OCI-LY3 (cell line): ENCODE data around the gene C13orf46.

Experiments
- H2AFZ ChIP-seq: fragments of 200-600, 300-600 bp; shearing (Covaris generic); 2 replicates; pipeline ENCODE4 v1.6.0; 2014; ENCODE audit warnings: antibody characterized with exemption, low read depth, low read length
- H3K27ac ChIP-seq: fragments of 200-600, 300-600 bp; sonication (generic); 2 replicates; pipeline ENCODE4 v1.5.1; 2014; ENCODE audit warnings: mild to moderate bottlenecking, low read length, moderate library complexity, mixed read lengths
- H3K27me3 ChIP-seq: fragments of 200-600, 300-600 bp; sonication (generic); 2 replicates; pipeline ENCODE4 v1.6.1; 2014; ENCODE audit warnings: low read depth, low read length, mixed read lengths
- H3K36me3 ChIP-seq: fragments of 200-600, 300-600 bp; sonication (generic); replicated peaks from 2 replicates; pipeline ENCODE3; 2014; ENCODE audit warnings: low read depth, low read length, mixed read lengths
- H3K4me1 ChIP-seq: fragments of 300-600, 200-600 bp; sonication (generic); 2 replicates; pipeline ENCODE4 v1.6.1; 2014; ENCODE audit warnings: low read length, mixed read lengths
- H3K4me2 ChIP-seq: fragments of 200-600, 300-600 bp; sonication (generic); 2 replicates; pipeline ENCODE4 v1.6.1; 2014; ENCODE audit warnings: low read length, mixed read lengths
- H3K4me3 ChIP-seq: fragments of 300-600, 200-600 bp; sonication (generic); 2 replicates; pipeline ENCODE4 v1.5.1; 2014; ENCODE audit warnings: antibody characterized with exemption, mild to moderate bottlenecking, low read length, moderate library complexity
- H3K79me2 ChIP-seq: fragments of 300-600, 200-600 bp; shearing (Covaris generic); 2 replicates; pipeline ENCODE4 v1.6.1; 2014; ENCODE audit warnings: mild to moderate bottlenecking, low read length, mixed read lengths
- H3K9ac ChIP-seq: fragments of 300-600, 200-600 bp; shearing (Covaris generic); 2 replicates; pipeline ENCODE4 v1.6.0; 2014; ENCODE audit warnings: mild to moderate bottlenecking, low read length, moderate library complexity
- H3K9me3 ChIP-seq: fragments of 200-600, 300-600 bp; shearing (Covaris generic); 2 replicates; pipeline ENCODE4 v1.6.1; 2014; ENCODE audit warnings: low read length, mixed read lengths; ENCODE audit not compliant: insufficient read depth
- H4K20me1 ChIP-seq: fragments of 200-600, 300-600 bp; sonication (generic); 2 replicates; pipeline ENCODE4 v1.6.1; 2016; ENCODE audit warnings: low read length, mixed read lengths; ENCODE audit not compliant: insufficient read depth
- CTCF ChIP-seq: fragments of 200-600, 300-600 bp; sonication (generic); IDR thresholded peaks from 2 replicates; pipeline ENCODE4 v1.5.1; 2014; ENCODE audit warnings: antibody characterized with exemption, low read length, low read depth
- EZH2phosphoT487 ChIP-seq: fragments of 200-600 bp; shearing (Covaris generic); IDR thresholded peaks from 2 replicates; pipeline ENCODE4 v1.6.1; 2018; ENCODE audit warnings: antibody characterized with exemption, mixed run types, low read depth

Gene C13orf46

GRCh38 chr13:113926951-113927660, 46.8 kb downstream of the C13orf46 start:
- H3K27me3 ChIP-seq = peaks cover 10% of the 10 kb centered on the region; the same call in 1 of the 2 replicates
- H4K20me1 ChIP-seq = no peaks in the 10 kb centered on the region
- H3K27ac ChIP-seq = no peak overlapping the region
- no peak for TF ChIP-seq CTCF
- no peak for TF ChIP-seq EZH2phosphoT487
- no peaks in the 10 kb centered on the region for H3K36me3 ChIP-seq
- H2AFZ ChIP-seq = no peak overlapping the region
- no peak overlapping the region for H3K4me3 ChIP-seq
- no peaks in the 10 kb centered on the region for H3K79me2 ChIP-seq
- no peak overlapping the region for H3K4me2 ChIP-seq
- 0 out of 2 replicates have a peak, but pooled peaks cover under 1% of the 10 kb centered on the region for H3K9me3 ChIP-seq
- H3K4me1 ChIP-seq = no peaks in the 10 kb centered on the region
- H3K9ac ChIP-seq = no peak overlapping the region

- no peaks in the 10 kb centered on the region for H3K79me2 ChIP-seq
- no peak overlapping the region for H3K4me3 ChIP-seq
- no peaks in the 10 kb centered on the region for H3K4me1 ChIP-seq
- no peaks in the 10 kb centered on the region for H3K9me3 ChIP-seq
- no peaks in the 10 kb centered on the region for H3K36me3 ChIP-seq
- H3K9ac ChIP-seq = no peak overlapping the region
- H4K20me1 ChIP-seq = no peaks in the 10 kb centered on the region
- H2AFZ ChIP-seq = no peak overlapping the region
- peaks cover 8% of the 10 kb centered on the region; the same call in 1 of the 2 replicates for H3K27me3 ChIP-seq
- no peak overlapping the region for H3K27ac ChIP-seq
- TF ChIP-seq CTCF (no peak), EZH2phosphoT487 (no peak)
- no peak overlapping the region for H3K4me2 ChIP-seq
Observed at GRCh38 chr13:113926301-113926761, 47.5 kb downstream of the C13orf46 start.

- TF ChIP-seq EZH2phosphoT487 (no peak), CTCF (no peak)
- H3K27ac ChIP-seq = no peak overlapping the region
- H3K36me3 ChIP-seq = no peaks in the 10 kb centered on the region
- no peak overlapping the region for H2AFZ ChIP-seq
- no peaks in the 10 kb centered on the region for H4K20me1 ChIP-seq
- no peak overlapping the region for H3K4me3 ChIP-seq
- H3K4me1 ChIP-seq = no peaks in the 10 kb centered on the region
- H3K4me2 ChIP-seq = no peak overlapping the region
- peaks cover 8% of the 10 kb centered on the region; the same call in 1 of the 2 replicates for H3K27me3 ChIP-seq
- H3K9me3 ChIP-seq = no peaks in the 10 kb centered on the region
- no peaks in the 10 kb centered on the region for H3K79me2 ChIP-seq
- no peak overlapping the region for H3K9ac ChIP-seq
Observed at GRCh38 chr13:113924184-113924901, 49.5 kb downstream of the C13orf46 start.

GRCh38 chr13:113923376-113924063, 50.4 kb downstream of the C13orf46 start:
- no peak for TF ChIP-seq CTCF
- TF ChIP-seq EZH2phosphoT487 = no peak

More at GRCh38 chr13:113923376-113924063, 50.4 kb downstream of the C13orf46 start:
- Histone ChIP-seq H3K79me2 (no peaks in the 10 kb centered on the region), H3K9ac (no peak overlapping the region), H3K27ac (no peak overlapping the region), H3K27me3 (peaks cover 8% of the 10 kb centered on the region; the same call in 1 of the 2 replicates), H3K4me2 (no peak overlapping the region), H2AFZ (no peak overlapping the region), H3K4me1 (no peaks in the 10 kb centered on the region), H3K9me3 (no peaks in the 10 kb centered on the region), H3K36me3 (no peaks in the 10 kb centered on the region), H4K20me1 (no peaks in the 10 kb centered on the region), H3K4me3 (no peak overlapping the region)
